HT1080 (cell line): ENCODE measurements around the gene SRMS. TPM values are rescaled to one million over a fixed set of nuclear protein-coding genes. Genes with fewer than 3 reads are reported as not detected.

Experiments used
- DNase-seq: peaks from one replicate; pipeline ENCODE4 v3.0.0-alpha.2; 2015; ENCODE audit warnings: low read depth
- total RNA-seq: library from RNA; depleted of rRNA; stranded (reverse); fragments of >200 nt; shearing (Covaris generic); gene quantifications from 2 replicates; pipeline ENCODE4 v1.2.3, GENCODE V29; 2014

The SRMS gene
- total RNA-seq, 1 experiment from 2014 or later, result not detected

DNA sequence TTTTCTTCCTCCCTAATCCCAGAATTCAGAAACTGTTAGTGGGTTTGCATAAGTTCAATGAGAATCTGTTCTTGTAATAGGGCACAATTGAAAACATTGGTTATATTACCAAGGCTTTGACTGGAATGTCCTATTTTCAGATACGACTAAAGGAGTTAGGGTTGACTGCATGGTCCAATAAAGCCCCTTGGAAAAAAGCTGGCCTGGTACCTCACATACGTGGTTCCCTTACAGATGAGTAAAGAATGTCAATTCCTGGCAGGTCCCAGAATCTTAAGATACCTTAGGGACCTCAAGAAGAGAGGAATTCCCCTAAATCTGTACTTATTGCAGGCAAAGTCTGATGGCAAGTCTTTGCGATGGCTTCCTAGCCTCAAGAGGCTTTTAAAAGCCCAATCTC is 22.4 kb downstream of the SRMS start:
- DNase-seq, result no peak

DNA sequence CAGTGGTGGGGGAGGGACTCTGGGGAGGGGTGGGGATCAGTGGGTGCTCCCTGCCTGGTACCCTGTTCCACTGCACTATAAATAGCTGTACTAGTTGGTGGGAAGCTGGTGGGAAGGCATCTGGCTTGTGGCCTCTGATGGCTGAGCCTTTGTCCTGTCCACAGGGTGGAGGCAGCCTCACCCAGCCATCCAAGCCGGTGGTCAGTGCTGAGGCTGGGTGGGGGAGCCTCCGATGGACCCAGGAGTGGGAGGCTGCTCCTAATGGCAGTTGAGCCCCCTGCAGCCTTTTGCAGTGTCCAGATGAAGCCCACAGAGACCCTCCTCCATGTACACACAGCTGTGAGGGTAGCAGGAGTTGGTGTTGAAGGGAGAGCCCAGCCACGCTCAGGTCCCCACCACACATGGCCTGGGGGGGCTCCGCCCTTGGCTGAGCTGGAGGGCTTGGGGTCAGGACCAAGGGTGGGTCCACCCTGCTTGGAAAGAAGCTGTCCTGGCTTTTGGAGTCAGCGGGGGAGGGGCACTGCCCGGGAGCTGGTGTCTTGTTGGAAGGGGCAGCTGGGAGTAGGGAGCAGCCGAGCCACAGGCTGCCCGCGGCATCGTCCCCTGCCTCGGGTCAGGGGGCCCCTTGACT is 24.5 kb downstream of the SRMS start:
- no peak for DNase-seq

- no peak for DNase-seq
Observed at GRCh38 chr20:63522091-63522868, 25.3 kb downstream of the SRMS start.

- DNase-seq, result no peak
Observed at GRCh38 chr20:63521602-63522001, 25.9 kb downstream of the SRMS start.

DNA sequence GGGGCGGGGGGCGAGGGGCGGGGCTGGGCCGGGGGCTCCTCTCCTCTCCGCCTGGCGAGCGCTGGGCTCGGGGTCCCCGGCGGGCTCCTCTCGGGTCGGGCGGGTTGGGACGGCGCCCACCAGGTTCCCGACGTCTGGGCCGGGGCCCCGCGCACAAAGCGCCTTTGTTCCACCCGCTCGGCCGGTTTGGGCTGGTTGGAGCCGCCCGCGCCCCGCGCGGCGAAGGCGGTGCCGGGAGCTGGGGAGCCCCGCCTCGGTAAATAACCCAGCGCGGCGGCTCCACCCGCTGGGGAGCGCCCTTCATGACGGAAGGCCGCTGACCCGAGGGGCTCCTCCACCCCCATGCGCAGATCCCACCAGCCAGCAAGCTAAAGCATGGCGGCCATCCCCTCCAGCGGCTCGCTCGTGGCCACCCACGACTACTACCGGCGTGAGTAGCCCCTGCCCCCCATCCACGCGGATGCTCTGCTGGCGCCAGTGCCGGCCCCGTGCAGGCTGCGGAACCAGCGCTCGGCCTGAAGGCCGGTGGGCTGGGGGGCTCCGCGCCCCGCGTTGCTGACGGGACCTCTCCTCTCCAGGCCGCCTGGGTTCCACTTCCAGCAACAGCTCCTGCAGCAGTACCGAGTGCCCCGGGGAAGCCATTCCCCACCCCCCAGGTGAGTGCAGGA is 26.5 kb downstream of the SRMS start:
- DNase-seq, result peak; percentile 63

- peak; percentile 52 for DNase-seq
Observed at GRCh38 chr20:63520504-63520933, 27.0 kb downstream of the SRMS start, which contains the start of gene PPDPF. PPDPF (plus strand) TSS chr20:63520765; CDS start chr20:63521309, 544 bp downstream.

DNA sequence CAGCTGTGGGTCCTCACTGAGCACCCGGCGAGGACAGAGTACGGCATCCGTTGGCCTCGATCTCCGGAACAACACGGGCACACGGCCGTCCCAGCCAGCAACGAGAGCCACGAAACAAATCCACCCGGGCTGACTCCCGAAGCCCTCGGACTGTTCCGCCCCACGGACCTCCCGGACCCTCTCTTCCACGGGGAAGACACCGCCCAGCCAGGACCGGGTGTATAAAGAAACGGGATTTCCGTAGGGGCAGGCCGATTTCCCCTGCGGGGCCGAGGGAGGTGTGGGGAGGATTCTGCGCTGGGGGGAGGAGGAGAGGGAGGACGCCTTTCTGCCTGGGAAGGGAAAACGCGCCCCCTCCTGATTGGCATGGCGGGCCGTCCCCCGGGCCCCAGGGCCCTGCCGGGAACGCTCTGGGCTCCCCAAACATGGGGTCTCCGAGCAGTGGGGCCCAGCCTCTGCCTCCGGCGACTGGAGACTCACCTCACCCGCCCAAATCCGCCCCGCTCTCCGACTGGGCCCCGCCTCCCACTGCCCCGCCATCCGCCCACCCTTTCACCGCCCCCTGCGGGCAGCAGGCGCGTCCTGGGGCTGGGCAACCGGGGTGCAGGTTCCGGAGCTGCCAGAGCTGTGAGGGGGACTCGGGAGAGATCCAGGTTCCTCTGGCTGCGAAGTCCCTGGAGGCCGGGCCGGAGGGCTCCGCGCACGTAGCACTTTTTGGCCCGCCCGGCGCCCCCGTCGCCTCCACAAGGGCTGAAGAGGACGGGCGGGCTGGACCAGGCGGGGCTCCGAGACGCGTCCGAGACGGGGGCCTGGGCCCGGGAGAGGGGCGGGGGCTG is 27.7 kb downstream of the SRMS start:
- DNase-seq, result peak; percentile 53

DNA sequence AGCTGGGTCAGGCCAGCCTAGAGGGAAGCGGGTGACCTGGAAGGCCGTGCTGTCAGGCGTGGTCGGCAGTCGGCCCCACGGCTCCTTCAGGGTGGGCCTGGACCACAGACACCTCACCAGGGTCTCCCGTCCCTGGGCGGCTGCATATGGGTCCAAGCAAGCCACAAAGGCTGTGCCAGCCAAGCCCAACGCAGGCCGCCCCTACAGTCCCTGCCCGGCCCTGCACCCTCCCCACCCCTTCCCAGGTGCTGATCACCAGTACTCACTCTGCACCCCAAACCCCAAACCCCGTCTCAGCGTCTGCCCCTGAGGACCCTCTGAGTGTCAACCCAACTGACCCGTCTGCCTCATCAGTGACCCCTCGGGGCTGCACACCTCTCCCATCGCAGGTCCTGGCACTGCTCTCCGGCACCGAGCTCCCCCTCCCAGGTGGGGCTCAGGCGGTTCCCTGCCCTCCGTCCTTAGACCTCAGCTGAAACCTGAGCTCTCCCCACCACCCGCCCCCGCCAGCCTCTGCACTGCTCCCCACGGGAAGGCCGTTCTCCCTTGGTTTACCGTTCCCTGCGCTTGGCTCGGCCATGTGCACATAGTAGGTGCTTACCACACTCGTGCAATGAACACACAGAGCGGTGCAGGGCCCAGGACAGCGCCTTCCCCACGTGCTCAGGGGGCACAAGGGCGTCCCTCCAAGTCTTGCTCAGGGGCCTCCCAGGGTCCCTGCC is 28.4 kb downstream of the SRMS start:
- DNase-seq, result no peak

DNA sequence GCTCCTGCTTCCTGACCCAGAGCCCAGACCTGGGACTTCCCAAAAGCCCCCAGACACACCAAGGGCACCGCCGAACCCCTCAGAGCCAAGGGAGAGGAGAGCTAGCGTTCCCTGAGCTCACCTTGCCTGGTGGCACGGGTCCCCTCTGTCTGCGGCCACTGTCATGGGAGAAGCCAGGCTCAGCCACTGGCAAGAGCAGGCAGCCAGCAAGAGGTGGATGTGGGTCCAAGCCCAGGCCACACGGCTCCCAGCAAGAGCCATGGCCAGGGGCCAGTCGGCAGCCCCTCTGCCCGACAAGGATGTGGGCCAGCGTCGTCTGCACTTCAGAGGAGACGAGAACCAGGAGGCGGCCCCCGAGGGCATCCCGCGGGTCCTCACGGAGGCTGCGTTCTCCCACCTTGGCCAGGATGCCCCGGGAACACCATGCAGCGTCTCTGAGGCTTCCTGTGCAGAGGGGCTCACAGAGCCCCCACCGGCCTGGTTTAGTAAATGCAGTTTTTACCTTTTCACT is 29.1 kb downstream of the SRMS start:
- DNase-seq, result no peak

GRCh38 chr20:63517376-63518309 is 29.9 kb downstream of the SRMS start:
- no peak for DNase-seq

DNA sequence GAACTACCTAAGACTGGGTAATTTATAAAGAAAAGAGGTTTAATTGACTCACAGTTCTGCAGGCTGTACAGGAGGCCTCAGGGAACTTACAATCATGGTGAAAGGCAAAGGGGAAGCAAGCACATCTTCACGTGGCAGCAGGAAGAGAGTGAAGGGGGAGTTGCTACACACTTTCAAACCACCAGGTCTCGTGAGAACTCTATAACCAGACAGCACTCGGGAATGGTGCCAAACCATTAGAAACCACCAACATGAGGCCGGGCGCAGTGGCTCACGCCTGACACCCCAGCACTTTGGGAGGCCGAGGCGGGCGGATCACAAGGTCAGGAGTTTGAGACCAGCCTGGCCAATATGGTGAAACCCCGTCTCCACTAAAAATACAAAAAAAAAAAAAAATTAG is 33.0 kb downstream of the SRMS start:
- peak; percentile 47 for DNase-seq

GRCh38 chr20:63513207-63513606 is 34.3 kb downstream of the SRMS start:
- no peak for DNase-seq

- DNase-seq, result no peak
Observed at GRCh38 chr20:63509088-63509564, 38.4 kb downstream of the SRMS start.

- no peak for DNase-seq
Observed at GRCh38 chr20:63508072-63508768, 39.3 kb downstream of the SRMS start.

DNA sequence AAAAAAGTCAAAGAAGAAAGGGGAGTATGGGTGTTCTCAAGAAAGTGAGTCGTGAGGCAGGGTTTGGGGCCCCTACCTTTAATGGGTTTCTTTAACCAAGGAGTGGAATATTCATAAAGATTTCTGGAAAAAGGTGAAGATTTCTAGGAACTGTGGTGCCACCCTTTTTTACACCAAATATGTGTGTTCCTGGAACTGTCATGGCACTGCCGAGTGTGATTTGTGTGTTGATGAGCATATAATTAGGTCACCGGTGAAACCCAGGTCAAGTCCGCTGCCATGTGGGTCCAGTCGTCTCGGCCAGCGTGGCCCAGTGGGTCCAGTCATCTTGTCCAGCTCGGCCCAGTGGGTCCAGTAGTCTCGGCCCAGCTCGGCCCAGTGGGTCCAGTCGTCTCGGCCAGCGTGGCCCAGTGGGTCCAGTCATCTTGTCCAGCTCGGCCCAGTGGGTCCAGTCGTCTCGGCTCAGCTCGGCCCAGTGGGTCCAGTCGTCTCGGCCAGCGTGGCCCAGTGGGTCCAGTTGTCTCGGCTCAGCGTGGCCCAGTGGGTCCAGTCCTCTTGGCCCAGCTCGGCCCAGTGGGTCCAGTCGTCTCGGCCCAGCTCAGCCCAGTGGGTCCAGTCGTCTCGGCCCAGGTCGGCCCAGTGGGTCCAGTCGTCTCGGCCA is 40.3 kb downstream of the SRMS start:
- DNase-seq, result no peak

DNA sequence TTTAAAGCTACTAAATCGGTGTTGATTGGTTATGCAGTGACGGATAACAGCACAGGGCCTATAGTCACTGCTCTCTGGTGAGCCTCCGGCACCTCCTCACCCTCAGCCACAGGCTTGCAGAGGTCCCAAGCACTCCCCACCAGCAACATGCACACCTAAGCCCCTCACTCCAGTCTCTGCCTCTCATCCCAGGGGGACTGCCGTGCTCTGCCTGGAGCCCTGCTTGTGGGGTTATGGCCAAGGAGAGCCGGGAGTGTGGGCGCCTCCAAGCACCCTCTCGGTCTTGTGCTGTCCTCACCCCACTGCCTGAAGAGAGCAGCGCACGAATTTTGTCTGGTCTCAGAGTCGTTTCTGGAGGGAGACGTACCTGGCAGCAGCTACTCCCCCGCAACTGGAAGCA is 41.8 kb downstream of the SRMS start:
- no peak for DNase-seq

- no peak for DNase-seq
Observed at GRCh38 chr20:63505281-63505680, 42.3 kb downstream of the SRMS start.

DNA sequence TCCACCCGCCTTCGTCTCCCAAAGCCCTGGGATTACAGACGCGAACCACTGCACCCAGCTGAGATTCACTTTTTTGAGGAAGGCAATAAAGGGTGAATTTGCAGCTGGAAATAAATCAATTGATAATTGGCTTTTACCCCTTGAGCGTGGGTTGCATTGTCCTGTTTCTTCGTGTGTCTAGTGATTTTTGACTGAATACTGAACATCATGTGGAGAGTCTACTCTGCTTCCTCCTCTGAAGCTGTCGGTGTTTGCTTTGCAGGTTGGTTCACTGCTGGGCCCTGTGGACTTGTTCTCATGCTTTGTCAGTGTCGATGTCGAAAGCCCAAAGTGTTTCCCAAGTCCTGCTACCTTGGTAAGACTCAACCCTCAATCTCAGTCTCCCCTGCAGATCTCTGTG is 42.9 kb downstream of the SRMS start:
- DNase-seq, result no peak
